SK-N-SH (cell line): Measurements from ENCODE around the gene FOXP2.

Experiments used
- EZH2phosphoT487 ChIP-seq: fragments of 200-600 bp; sonication (generic); IDR thresholded peaks from 2 replicates; pipeline ENCODE4 v1.6.1; 2017; ENCODE audit warnings: low read depth, mixed run types, mild to moderate bottlenecking, antibody characterized with exemption, moderate library complexity, borderline replicate concordance
- FOXJ3 ChIP-seq: sonication (generic); formaldehyde crosslinking; IDR thresholded peaks from 2 replicates; pipeline ENCODE4 v1.5.1; 2020; ENCODE audit warnings: mild to moderate bottlenecking, missing genetic modification reagents
- NRF1 ChIP-seq: IDR thresholded peaks from 2 replicates; pipeline ENCODE4 v1.6.1; 2012; ENCODE audit warnings: low read depth, mild to moderate bottlenecking, low read length
- POLR2AphosphoS5 ChIP-seq: IDR thresholded peaks from 2 replicates; pipeline ENCODE4 v1.6.1; 2012; ENCODE audit warnings: low read depth, low read length
- SMC3 ChIP-seq: IDR thresholded peaks from 2 replicates; pipeline ENCODE4 v1.6.1; 2012; ENCODE audit warnings: low read depth, low read length, improper control_type of control experiment
- TF ChIP-seq, protein P1 (sequence below): fragments of 200-600 bp; sonication (generic); IDR thresholded peaks from 2 replicates; pipeline ENCODE4 v1.6.1; 2017; ENCODE audit warnings: antibody characterized with exemption, mild to moderate bottlenecking, moderate library complexity

- TF ChIP-seq NRF1: no peak
- TF ChIP-seq, protein P1, sequence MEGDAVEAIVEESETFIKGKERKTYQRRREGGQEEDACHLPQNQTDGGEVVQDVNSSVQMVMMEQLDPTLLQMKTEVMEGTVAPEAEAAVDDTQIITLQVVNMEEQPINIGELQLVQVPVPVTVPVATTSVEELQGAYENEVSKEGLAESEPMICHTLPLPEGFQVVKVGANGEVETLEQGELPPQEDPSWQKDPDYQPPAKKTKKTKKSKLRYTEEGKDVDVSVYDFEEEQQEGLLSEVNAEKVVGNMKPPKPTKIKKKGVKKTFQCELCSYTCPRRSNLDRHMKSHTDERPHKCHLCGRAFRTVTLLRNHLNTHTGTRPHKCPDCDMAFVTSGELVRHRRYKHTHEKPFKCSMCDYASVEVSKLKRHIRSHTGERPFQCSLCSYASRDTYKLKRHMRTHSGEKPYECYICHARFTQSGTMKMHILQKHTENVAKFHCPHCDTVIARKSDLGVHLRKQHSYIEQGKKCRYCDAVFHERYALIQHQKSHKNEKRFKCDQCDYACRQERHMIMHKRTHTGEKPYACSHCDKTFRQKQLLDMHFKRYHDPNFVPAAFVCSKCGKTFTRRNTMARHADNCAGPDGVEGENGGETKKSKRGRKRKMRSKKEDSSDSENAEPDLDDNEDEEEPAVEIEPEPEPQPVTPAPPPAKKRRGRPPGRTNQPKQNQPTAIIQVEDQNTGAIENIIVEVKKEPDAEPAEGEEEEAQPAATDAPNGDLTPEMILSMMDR: no peak
- TF ChIP-seq EZH2phosphoT487: no peak
- no peak for TF ChIP-seq FOXJ3
- TF ChIP-seq SMC3: no peak
- no peak for TF ChIP-seq POLR2AphosphoS5
These were observed 212.6 kb downstream of the FOXP2 start for GRCh38 chr7:114627231-114627630.
